GM10847 (cell line): Measurements from ENCODE around the gene NSUN7.

Source experiments
- POLR2A ChIP-seq: IDR thresholded peaks from 2 replicates; pipeline ENCODE4 v1.6.1; 2011; ENCODE audit not compliant: insufficient read length; ENCODE audit errors: extremely low read depth

Gene NSUN7

GRCh38 chr4:40846532-40846931, 96.8 kb downstream of the NSUN7 start:
- no peak for TF ChIP-seq POLR2A

GRCh38 chr4:40848251-40848650, 98.5 kb downstream of the NSUN7 start:
- no peak for TF ChIP-seq POLR2A

GRCh38 chr4:40848940-40849339, 99.2 kb downstream of the NSUN7 start:
- no peak for TF ChIP-seq POLR2A

GRCh38 chr4:40850496-40850895, 100.7 kb downstream of the NSUN7 start:
- no peak for TF ChIP-seq POLR2A

- TF ChIP-seq POLR2A: no peak
Measured at GRCh38 chr4:40856277-40856839, 106.6 kb downstream of the NSUN7 start.

- no peak for TF ChIP-seq POLR2A
Measured at GRCh38 chr4:40856840-40857362, 107.1 kb downstream of the NSUN7 start.

- TF ChIP-seq POLR2A: no peak
Measured at GRCh38 chr4:40857956-40858355, 108.2 kb downstream of the NSUN7 start.

GRCh38 chr4:40858962-40859361, 109.2 kb downstream of the NSUN7 start:
- no peak for TF ChIP-seq POLR2A
